GM21786 (cell line): ENCODE data around the gene FRRS1.

Experiments
- ATAC-seq: cut with Tn5 transposase; IDR thresholded peaks from one replicate; pipeline ENCODE4 v1.9.1; 2021; ENCODE audit not compliant: unreplicated experiment

FRRS1 gene

DNA sequence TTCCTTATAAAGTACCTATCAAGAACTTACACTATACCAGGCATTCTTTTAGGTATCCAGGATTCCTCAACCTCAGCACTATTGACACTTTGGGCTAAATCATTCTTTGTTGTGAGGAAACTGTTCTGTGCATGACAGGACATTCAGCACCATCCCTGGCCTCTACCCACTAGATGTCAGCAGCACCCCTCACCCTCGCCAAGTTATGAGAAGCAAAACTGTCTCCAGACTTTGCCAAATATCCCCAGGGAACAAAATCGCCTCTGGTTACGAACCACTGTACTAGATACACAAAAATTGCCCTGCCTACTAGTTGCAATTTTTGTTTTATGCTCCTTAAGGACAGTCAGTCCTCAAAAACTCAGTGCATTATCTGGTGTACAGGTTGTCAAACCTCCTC is 84.9 kb downstream of the FRRS1 start:
- no peak for ATAC-seq

GRCh38 chr1:99680270-99680669 is 86.2 kb downstream of the FRRS1 start:
- ATAC-seq, result no peak

DNA sequence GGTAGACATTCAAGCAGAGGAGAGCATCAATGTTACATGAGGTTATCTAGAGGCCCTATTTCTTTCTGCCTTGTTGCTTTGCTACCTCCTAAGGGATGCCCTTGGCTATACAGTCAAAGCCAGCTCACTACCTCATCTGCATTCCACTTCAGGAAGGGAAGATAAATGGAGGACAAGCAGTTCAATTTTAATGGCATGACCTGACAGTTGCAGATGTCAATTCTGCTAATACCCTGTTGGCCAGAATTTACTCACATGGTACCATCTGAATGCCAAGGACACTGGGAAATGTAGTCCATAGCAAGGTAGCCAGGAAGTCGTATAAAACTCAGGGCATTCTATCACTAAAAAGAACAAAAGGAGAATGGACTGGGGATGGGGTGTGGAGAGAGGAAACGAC is 89.0 kb downstream of the FRRS1 start:
- no peak for ATAC-seq

DNA sequence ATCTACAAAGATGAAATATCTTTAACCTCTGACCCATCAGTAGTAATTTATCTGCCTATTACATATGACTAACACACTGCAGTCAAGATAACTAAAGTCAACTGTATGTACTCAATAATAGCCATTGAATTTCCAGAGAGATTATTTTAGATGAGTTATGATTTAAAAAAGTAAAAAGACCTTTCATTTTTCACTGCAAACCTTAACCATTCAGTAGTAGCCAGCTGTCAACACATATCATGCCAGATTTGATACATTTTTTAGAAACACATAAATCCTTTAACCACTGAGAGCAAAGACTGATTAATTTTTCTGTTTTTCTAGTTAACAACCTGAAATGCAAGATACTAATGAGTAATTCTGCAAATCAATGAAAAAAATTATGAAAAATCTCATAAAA is 89.6 kb downstream of the FRRS1 start:
- ATAC-seq, result no peak

- ATAC-seq, result no peak
Measured at GRCh38 chr1:99675994-99676393, 90.4 kb downstream of the FRRS1 start.

- ATAC-seq, result no peak
Measured at GRCh38 chr1:99675292-99675691, 91.1 kb downstream of the FRRS1 start.

GRCh38 chr1:99674115-99675064 is 92.0 kb downstream of the FRRS1 start:
- ATAC-seq, result no peak

DNA sequence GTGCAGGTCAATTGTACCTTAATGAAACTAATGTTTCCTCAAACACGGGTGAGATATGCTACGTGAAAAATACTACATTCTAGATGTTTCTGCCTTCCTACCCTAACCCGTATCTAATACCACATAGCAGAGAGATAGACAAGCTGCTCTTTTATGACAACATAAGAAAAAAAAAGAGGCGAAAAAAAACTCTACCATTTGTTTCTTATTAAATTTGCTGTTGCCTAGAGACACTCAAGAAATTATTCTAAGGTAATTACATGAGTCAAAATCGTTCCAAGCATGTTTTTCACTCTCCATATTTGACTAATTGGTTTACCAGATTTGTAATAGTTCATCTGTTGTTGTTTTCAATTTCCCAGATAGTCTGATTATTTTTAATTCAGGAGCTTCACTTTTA is 93.1 kb downstream of the FRRS1 start:
- ATAC-seq, result no peak

DNA sequence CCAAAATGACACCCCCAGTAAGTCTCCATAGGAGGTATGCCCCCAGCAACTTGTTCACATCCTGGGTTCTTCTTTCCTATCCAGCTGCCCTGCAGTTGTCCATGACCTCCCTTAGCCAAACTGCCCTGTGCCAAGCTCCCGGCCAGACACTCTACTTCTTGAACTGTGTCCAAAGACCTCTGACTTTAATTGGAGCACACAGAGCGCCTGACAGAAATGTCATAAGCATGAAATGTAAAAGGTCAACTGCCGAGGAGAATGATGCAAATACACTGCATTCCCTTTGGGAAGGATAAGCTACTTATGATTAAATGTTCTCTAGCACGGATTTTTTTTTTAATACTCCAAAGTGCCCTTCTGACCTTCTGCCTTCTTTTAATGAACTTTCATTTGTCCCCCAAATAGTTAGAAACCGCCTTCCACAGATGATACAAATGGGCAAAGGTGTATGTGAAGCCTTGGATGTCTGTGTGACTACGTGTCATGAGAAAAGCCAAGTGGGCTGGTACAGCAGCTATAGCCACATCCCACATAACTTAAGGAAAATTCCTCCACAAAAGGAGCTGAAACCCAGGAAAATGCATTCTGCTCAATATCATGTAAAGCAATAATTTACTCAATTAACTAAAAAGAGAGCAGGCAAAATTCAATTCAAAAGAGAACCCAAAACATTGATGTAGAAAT is 93.8 kb downstream of the FRRS1 start:
- no peak for ATAC-seq

GRCh38 chr1:99672038-99672437 is 94.4 kb downstream of the FRRS1 start:
- ATAC-seq, result no peak

GRCh38 chr1:99670583-99670982 is 95.9 kb downstream of the FRRS1 start:
- no peak for ATAC-seq

- ATAC-seq, result no peak
Measured at GRCh38 chr1:99669821-99670220, 96.6 kb downstream of the FRRS1 start.

DNA sequence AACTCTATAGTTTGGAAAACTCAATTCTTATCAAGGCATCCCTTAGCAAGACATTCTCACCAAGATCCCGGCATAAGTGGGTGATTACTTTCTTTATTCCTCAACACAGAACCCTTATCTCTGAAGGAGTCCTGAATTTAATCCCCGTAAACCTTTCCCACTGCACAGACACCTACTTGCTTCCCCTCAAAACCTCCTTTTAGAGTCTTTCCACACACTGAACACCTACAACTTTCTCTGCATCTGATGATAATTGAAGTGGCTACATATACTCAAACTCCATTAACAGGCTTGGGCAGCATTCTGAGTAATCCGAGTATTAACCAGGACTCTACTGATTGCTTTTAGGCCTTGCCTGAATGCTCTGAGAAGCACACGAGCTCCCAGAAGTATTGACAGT is 97.1 kb downstream of the FRRS1 start:
- no peak for ATAC-seq

DNA sequence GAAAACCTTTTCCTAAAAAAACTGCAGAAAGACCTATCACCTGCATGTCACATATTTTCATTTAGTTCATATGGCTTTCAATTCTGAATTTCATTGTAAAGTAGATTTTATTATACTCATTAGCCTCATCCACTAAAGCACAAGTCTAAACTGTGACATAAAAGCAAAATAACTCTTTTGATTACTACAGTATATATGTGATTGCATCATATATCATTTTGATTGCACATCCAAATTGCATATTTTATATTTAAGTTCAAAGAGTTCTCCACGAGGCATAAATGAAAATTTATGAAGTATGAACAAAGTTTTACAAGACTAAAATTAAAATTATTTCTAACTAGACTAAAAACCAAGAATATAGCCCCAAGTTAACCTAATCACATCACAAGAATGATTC is 101.2 kb downstream of the FRRS1 start:
- no peak for ATAC-seq

GRCh38 chr1:99663501-99663900 is 102.9 kb downstream of the FRRS1 start:
- ATAC-seq, result no peak

- no peak for ATAC-seq
Measured at GRCh38 chr1:99662539-99663080, 103.8 kb downstream of the FRRS1 start.

DNA sequence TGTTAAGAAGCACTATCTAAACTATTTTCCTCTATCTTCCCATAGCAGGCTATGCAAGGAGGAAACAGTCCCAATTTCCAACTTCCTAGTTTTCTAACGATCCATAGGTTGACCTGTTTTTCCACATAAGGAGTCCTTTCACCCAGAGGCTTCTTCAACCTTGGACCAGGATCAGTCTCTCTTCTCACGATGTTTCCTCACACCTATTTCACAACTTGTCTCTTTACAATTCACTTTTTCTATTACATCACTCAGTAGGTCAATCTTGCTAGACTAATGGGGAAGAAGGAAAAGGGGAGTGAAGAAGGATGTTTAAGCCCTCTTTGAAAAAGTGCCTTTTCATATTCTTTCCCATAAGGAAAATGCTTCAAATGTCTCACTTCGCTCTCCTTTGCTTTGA is 104.7 kb downstream of the FRRS1 start:
- no peak for ATAC-seq

- ATAC-seq, result no peak
Measured at GRCh38 chr1:99660496-99660895, 105.9 kb downstream of the FRRS1 start.

- no peak for ATAC-seq
Measured at GRCh38 chr1:99659755-99660210, 106.7 kb downstream of the FRRS1 start.
